ENCODE measurements around the gene AUTS2.

DNA sequence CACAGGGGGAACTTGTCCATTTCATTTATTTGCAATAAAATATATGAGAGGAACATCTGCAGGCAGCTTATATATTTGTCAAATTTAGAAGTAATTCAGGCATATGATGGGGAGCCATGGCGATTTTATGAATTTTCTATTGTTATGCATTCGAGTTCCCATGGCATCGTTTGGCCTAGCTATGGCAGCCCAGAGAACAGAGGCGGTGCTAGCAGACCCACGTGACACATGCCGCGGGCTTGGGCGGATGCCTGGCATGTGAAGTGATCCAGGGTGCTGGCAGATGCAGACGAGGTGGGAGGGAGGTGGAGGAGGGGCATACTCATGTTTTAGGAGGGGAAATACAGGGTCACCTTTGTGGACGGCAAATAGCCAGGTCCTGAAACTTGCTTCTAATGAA, 973.7 kb downstream of the AUTS2 start:
- TF ChIP-seq CTCF (conservative IDR thresholded peaks at IDR 0.05; ENCODE audit: low read length): no peak
- no peak for TF ChIP-seq EZH2phosphoT487 (IDR thresholded peaks at IDR 0.05; ENCODE audit: borderline replicate concordance)
